ENCODE measurements around the gene PLD6.

- TF ChIP-seq GATA3 (IDR thresholded peaks at IDR 0.05; ENCODE audit: low read depth, low read length) (no peak), GATA2 (IDR thresholded peaks at IDR 0.05; ENCODE audit: low read depth, low read length) (no peak)
Measured at GRCh38 chr17:17152385-17152784, 53.7 kb downstream of the PLD6 start.

All from SH-SY5Y (cell line).